OCI-LY7 (cell line): ENCODE measurements around the gene PTEN.

Experiments used
- CTCF ChIP-seq: fragments of 200-600 bp; sonication (generic); conservative IDR thresholded peaks from 2 replicates; pipeline ENCODE4 v1.5.1; 2014; ENCODE audit warnings: mild to moderate bottlenecking, antibody characterized with exemption, low read length, moderate library complexity, mixed read lengths
- EZH2phosphoT487 ChIP-seq: fragments of 200-600 bp; sonication (generic); IDR thresholded peaks from 2 replicates; pipeline ENCODE4 v1.6.1; 2018; ENCODE audit warnings: low read depth, borderline replicate concordance, mild to moderate bottlenecking, mixed run types, antibody characterized with exemption, low read length, moderate library complexity, mixed read lengths

- TF ChIP-seq CTCF: no peak
- no peak for TF ChIP-seq EZH2phosphoT487
Observed at GRCh38 chr10:87863053-87863943, at the start of gene PTEN, which contains the start of gene KLLN.
